GM19397 (cell line): ENCODE measurements around the gene SLC25A12.
"Not testable (repeated sequence)": the region's sequence is repeated elsewhere in the genome, so short reads cannot be mapped to it uniquely, and the experiment has no call there.

Experiments
- ATAC-seq: cut with Tn5 transposase; IDR thresholded peaks from one replicate; pipeline ENCODE4 v1.9.1; 2021; ENCODE audit warnings: mild to moderate bottlenecking, moderate library complexity; ENCODE audit not compliant: unreplicated experiment

SLC25A12 gene

DNA sequence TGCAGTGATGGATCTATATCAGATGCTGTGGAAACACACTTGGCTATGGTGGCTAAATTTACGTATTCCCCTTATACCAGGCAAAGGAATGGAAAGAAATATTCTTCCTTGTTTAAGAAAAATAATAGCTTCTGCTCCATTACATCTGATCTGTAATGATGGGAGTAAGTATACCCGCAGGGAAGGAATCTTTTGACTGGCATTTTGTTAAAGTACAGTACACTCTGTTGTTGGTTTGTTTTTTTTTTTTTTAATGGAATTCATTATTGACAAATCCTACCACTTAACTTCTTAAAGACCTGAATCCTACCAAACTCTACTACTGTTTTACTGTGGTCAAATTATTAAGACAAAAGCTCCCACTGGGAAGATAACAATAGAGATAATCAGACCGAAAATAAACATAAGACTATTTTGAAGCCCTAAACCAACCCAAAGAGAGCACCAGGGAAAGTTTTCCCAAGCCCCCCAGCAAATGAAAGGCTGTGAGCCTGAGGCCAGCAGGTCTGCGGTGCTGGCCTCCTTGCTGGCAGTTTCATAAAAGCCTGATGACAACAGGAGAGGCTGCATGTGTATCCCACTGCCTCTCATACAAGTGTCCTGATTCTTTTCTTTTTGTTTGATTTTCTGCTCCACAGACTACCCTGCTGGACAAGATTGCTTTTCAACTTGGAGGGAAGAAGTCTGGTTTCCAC is 101.0 kb downstream of the SLC25A12 start:
- no peak for ATAC-seq

DNA sequence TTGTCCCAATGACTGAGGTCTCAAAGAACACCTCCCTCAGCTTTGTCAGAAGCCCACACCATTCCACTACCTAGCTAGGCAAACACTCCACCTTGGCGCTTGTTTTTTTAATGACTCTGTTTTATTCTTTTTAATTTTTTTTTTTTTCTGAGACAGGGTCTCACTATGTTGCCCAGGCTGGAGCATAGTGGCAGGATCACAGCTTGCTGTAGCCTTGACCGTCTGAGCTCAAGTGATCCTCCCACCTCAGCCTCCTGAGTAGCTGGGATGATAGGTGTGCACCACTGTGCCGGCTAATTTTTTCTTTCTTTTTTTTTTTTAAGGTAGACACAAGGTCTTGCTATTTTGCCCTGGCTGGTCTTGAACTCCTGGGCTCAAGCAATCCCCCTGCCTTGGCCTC is 101.9 kb downstream of the SLC25A12 start:
- ATAC-seq, result no peak

DNA sequence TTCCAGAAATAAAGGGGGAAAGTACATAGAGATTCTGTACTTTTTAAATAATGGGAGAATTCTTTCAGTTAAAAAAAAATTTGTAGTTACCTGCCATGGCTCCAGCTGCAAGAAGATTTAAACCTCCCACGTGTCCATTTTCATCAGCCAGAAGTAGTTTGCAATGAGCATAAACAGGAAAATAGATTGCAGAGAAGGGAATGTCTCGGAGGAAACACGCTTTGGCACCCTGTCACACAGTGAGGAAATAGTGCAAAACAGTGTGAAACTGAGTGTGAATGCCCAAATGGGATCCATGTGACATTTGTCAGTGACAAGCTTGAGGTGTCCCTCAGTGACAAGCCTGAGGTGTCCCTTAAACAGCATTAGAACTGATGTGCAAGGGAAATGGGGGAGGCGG is 102.7 kb downstream of the SLC25A12 start:
- ATAC-seq, result no peak

DNA sequence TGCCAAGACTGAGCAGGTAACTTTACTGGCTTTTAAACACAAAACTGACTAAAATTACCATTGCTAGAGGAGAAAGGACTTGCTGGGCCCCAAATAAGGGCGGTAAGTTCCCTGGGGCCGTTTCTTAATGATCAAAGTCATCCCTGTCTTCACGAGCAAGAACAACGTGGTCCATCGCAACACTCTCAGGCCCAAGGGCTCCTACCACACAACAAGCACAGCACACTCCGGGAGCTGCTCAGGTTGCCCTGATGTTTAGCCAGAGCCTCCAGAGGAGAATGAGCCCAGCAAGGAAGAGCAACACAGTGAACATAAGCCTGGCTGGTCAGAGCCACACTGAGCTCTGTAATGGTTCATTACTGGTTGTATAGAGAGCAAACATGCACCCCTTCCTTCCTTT is 104.1 kb downstream of the SLC25A12 start:
- ATAC-seq, result no peak

DNA sequence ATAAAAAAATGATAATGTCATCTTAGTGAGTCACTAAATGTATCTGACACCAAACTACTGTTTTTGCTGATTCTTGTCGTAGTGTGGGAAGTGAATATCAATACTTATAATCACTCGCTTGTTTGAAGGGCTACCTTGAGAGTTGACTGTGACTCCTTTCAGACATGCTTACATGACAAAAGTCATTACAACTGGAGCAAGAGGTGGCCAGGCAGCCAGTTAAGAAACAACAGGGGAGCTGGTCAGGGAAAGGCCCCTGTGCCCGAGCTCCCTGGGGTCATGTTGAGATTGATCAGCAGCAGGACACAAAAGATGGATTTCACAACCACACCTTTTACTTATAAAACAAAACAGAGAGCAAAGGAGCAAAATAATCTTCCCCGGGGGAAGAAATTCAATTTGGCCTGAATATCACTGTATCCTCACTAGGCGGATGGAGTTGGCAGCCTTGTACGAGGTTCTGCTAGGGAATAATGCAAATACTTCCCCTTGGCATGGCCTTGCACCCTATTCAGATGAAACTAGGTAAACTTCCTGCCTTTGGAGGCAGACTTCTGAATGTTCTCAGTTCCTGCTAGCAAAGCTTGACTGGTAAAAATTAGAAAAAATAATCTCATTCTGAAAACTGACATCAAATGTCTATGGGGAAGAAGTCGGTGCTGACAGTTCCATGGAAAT is 105.6 kb downstream of the SLC25A12 start:
- ATAC-seq, result no peak

DNA sequence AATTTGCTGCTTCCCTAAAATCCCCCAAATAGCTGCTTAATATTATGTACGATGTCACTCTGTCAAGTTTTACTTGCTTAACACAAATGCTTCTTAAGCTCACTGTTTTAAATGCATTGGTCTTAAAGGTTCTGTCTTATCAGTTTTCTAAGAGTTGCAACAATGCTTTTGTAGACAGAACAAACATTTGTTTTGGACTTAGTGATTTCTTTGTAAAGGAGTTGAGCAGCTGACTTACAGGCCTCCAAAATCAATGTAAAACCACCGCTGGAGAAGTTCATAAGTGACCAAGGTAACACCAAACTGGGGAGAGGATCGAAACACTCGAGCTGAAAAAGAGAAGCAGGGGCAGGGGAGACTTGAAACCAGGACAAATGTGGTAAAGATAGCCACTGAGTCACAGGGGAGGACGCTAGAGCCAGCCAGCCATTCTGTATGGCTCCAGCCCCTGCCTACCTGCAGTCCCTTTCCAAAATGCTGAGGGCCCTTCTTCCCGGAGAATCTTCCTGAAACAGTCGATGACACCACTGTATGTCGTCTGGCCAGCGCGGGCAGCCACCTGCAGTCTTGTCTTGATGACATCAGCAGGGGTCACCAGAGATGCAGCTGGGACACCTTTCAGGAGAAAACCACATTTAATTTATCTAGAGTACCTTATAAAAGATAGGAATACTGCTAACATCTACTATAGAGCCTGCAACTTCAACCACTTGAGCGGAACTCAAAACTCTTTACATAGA is 106.5 kb downstream of the SLC25A12 start:
- no peak for ATAC-seq

DNA sequence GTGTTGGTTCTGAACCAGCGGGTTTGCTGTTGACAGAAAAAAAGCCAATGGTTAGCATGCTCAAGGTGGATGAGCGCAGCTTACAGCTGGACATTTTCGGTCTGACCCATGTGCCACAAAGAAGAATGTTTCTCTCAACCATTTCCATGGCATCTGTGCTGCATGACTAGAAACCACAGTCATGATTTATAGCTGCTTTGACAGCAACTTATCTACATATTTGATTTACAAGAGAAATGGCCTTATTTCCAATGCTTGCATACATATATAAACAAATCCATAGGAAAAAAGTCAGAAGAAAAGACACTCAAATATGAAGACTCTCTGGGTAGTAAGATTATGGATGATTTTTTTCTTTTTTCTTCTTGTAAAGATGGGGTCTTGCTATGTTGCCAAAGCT is 108.6 kb downstream of the SLC25A12 start:
- no peak for ATAC-seq

DNA sequence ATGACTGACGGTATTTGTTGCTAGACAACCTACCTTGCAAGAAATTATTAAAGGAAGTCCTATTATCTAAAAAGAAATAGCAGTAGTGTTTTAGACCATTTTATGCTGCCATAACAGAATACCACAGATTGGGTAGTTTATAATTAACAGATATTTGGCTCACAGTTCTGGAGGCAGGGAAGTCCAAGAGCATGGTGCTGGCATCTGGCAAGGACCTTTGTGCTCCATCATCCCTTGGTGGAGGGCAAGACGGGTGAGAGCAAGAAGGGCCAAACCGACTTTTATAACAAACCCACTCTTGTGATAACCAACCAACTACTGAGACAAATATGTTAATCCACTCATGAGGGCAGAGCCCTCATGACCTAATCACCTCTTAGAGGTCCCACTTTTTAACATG is 115.5 kb downstream of the SLC25A12 start:
- no peak for ATAC-seq

DNA sequence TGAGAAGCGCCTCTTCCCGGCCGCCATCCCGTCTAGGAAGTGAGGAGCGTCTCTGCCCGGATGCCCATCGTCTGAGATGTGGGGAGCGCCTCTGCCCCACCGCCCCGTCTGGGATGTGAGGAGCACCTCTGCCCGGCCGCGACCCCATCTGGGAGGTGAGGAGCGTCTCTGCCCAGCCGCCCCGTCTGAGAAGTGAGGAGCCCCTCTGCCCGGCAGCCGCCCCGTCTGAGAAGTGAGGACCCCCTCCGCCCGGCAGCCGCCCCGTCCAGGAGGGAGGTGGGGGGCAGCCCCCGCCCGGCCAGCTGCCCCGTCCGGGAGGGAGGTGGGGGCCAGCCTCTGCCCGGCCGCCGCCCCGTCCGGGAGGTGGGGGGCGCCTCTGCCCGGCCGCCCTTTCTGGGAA is 119.5 kb downstream of the SLC25A12 start:
- ATAC-seq, result not testable (repeated sequence)

DNA sequence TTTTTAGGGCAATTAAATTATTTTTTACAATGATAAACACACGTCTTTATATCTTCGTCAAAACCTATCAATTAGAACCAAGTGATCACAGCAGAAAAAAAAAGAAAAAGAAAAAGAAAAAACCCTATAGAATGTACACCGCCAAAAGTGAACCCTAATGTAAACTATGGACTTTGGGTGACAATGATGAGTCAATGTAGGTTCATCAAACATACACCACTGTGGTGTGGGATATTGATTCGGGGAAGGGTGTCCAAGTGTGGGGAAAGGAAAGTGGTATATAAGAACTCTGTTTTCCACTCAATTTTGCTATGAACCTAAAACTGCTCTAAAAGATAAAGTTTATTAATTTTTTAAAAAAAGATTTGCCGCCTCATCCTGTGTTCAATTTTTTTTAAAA is 121.7 kb downstream of the SLC25A12 start:
- ATAC-seq, result no peak

DNA sequence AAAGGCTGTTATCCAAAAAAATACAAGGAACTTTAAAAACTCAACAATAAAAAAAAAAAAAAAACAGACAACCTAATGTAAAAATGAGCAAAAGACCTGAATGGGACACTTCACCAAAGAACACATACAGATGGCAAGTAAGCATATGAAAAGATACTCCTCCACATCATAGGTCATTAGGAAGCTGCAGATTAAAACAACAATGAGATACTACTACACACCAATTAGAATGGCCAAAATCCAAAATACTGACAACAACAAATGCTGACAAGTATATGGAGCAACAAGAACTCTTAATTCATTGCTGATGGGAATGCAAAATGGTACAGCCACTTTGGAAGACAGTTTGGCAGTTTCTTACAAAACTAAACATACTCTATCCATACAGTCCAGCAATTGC is 122.6 kb downstream of the SLC25A12 start:
- no peak for ATAC-seq

DNA sequence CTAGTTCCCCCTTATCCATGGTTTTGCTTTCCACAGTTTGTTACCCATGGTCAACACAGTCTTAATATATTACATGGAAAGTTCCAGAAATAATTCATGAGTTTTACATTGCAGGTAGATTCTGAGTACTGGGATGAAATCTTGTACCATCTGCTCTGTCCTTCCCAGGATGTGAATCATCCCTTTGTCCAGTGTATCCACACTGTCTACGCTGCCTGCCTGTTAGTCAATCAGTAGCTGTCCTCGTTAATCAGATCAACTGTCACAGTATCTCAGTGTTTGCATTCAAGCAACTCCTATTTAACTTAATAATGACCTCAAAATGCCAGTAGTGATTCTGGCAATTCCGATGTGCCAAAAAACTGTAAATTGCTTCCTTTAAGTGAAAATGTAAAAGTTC is 130.4 kb downstream of the SLC25A12 start:
- ATAC-seq, result no peak

DNA sequence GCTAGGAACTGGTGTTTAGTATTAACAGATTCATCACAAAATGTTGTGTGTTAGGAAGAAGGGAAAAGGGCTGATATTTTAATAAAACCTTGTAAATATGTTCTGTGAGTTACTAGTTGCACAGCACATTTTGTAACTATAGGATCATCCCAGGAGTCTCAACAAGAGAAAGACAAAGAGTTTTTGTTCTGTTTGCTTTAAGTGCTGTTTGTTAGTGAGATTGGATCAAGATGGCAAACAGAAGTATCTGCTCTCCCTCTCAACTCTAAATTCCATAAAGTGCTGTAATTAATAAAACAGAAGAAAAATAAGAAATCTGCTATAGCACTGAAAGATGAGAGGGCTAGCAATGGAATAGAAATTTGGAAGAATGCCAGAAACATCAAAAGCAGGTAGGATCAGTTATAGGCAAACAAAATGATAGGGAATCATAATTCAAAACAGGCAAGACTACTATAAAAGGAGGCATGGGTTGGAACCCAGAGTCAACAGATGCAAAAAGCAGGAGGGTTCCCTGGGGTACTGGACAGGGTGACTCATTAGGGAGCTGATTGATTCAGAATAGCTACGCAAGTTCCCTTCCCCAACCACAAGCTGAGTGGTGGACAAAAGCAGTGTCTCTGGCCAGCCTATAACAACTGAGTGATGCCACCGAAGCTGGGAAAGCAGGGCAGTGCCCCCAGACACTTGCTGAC is 131.0 kb downstream of the SLC25A12 start:
- ATAC-seq, result no peak

DNA sequence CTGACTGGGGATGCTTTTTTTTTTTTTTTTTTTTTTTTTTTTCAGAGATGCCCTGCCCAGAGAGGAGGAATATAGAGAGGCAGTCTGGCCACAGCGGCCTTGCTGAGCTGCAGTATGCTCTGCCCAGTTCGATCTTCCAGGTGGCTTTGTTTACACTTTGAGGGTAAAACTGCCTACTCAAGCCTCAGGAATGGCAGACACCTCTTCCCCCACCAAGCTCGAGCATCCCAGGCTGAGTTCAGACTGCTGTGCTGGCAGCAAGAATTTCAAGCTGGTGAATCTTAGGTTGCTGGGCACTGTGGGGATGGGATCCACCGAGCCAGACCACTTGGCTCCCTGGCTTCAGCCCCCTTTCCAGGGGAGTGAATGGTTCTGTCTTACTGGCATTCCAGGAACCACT is 132.9 kb downstream of the SLC25A12 start:
- not testable (repeated sequence) for ATAC-seq

DNA sequence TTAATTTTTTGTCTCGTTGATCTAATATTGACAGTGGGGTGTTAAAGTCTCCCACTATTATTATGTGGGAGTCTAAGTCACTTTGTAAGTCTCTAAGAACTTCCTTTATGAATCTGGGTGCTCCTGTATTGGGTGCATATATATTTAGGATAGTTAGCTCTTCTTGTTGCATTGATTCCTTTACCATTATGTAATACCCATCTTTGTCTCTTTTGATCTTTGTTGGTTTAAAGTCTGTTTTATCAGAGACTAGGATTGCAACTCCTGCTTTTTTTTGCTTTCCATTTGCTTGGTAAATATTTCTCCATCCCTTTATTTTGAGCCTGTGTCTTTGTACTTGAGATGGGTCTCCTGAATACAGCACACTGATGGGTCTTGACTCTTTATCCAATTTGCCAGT is 135.3 kb downstream of the SLC25A12 start:
- not testable (repeated sequence) for ATAC-seq

DNA sequence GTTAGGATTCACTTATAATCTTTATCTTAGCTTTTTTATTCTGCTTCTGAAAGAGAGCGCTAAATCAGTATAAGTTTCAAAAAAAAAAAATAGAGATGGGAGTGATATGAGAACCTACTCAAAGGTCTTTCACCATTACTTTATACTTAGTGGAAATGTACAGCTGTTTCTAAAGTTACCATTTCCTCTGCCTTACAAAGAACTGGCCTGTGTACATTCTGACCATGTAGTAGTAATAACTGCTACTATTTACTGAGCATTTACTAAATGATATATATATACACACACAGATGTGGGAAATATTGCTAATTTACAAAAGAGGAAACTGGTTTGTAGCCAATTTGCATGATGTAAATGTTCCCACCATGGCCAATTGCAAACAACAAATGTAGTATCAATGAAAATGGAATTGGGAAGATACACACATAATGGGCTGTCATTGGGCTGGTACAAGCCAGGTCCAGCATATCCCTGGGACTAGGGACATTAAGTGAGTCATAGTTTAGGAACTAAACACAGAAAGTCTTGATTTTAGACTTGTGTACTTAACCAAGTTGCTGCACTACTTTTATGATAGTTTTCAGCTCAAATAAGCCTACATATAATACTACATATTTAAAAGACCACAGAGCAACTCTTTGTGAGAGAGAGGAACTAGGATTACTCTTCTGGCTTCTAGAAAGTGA is 139.6 kb downstream of the SLC25A12 start:
- no peak for ATAC-seq

DNA sequence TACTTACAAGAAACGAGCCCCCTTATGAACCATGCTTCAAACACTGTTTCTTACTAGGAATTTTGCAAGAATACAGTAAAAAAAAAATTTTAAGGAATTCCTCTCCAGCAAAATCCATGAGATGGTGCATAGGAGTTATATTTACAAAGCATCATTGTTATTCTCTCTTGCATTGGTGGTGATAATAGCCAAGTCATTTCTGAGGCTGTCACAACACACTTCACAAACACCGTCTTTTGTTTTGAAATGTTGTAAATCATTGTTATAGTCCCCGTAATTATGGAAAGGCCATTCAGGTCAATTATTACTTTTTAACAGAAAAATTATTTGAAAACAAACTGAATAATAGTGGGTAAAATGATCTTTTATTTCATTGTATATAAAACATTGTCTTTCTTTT is 146.7 kb downstream of the SLC25A12 start:
- ATAC-seq, result no peak

DNA sequence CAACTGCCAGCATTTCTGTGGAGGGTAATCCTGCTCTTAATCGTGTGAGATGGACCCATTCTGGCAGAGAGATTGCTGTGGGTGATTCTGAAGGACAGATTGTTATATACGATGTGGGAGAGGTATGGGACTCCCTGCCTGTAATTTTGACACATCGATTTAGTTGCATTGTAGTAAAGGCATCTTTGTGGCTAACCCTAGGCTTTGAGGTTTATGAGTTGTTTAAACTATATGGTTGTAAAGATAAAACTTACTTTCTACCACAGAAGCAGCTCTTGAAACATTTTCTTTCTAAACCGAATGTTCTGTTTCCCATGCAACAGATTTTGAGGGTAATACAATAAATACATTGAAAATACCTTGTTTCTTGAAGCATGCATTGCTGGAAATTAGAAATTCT is 148.2 kb downstream of the SLC25A12 start:
- ATAC-seq, result no peak

DNA sequence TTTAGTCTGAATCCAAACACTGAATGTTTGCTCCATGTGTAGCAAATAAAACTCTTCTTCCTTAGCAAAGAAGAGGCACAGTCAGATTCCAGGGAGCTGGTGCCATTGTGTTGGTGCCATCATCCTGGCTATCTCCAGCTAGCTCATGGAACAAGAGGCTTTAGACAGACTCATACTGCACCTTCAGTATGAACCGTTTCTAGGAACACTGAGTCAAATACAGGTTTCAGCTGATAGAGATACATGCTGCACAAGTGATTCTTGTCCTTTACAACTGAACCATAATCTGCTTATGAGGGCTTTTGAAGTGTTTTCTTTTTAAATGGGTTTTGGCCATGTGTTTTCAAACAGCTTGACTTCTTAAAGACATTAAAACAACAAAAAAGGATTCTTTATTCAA is 148.9 kb downstream of the SLC25A12 start:
- ATAC-seq, result no peak

DNA sequence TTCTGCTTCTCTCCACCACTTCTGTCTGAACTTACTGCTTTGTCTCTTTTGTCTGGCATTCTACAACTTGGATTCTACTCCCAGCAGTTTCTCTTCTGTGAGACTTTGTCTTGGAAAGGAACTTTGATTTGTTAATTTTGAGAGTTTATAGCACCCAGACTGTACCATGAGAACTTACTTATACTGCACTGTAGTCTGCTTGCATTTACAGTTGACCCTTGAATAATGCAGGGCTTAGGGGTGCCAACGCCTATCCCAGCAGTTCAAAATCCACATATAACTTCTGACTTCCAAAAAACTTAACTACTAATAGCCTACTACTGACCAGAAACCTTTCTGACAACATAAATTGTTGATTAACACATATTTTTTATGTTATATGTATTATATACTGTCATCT is 151.3 kb downstream of the SLC25A12 start:
- no peak for ATAC-seq

DNA sequence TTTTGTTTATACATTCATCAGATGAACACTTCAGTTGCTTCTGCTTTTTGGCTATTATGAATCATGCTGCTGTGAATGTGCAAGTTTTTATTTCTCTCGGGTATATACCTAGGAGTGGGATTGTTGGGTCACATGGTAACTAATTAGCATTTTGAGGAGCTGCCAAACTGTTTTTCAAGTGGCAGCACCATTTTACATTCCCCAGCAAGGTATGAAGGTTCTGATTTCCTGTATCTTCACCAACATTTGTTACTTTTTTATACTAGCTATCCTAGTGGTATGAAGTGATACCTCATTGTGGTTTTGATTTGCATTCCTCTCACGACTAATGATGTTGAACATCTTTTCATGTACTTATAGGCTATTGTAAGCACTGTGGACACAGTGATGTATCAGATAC is 152.9 kb downstream of the SLC25A12 start:
- peak; percentile 63 for ATAC-seq
